OCI-LY7 (cell line): ENCODE results near the gene DAW1.

ENCODE experiments used
- CTCF ChIP-seq: fragments of 200-600 bp; sonication (generic); conservative IDR thresholded peaks from 2 replicates; pipeline ENCODE4 v1.5.1; 2014; ENCODE audit warnings: mild to moderate bottlenecking, antibody characterized with exemption, low read length, moderate library complexity, mixed read lengths
- EZH2phosphoT487 ChIP-seq: fragments of 200-600 bp; sonication (generic); IDR thresholded peaks from 2 replicates; pipeline ENCODE4 v1.6.1; 2018; ENCODE audit warnings: low read depth, borderline replicate concordance, mild to moderate bottlenecking, mixed run types, antibody characterized with exemption, low read length, moderate library complexity, mixed read lengths

GRCh38 chr2:227834916-227835650 lies 36.3 kb upstream of the DAW1 start:
- TF ChIP-seq CTCF (no peak), EZH2phosphoT487 (no peak)
